Measurements from ENCODE around the gene FILIP1. TPM values are rescaled to one million over a fixed set of nuclear protein-coding genes. Genes with fewer than 3 reads are reported as not detected.

The FILIP1 gene
- total RNA-seq = 11.3 TPM

GRCh38 chr6:75493400-75494064, at the start of gene FILIP1:
Gene FILIP1, minus strand, starts transcription at chr6:75493800. Its CDS starts 78,828 bp downstream, at chr6:75414972.
- no peak for DNase-seq (ENCODE audit: low spot score)

- no peak for DNase-seq (ENCODE audit: low spot score)
Observed at GRCh38 chr6:75543311-75543710, 49.7 kb upstream of the FILIP1 start.

GRCh38 chr6:75539136-75539535, 45.5 kb upstream of the FILIP1 start:
- DNase-seq (ENCODE audit: low spot score) = no peak

- DNase-seq (ENCODE audit: low spot score) = no peak
Observed at GRCh38 chr6:75532521-75532920, 38.9 kb upstream of the FILIP1 start.

- no peak for DNase-seq (ENCODE audit: low spot score)
Observed at GRCh38 chr6:75531174-75531573, 37.6 kb upstream of the FILIP1 start.

GRCh38 chr6:75530696-75531095, 37.1 kb upstream of the FILIP1 start:
- DNase-seq (ENCODE audit: low spot score) = no peak

- no peak for DNase-seq (ENCODE audit: low spot score)
Observed at GRCh38 chr6:75528423-75528822, 34.8 kb upstream of the FILIP1 start.

- DNase-seq (ENCODE audit: low spot score) = peak; percentile 71
Observed at GRCh38 chr6:75526502-75527127, 33.0 kb upstream of the FILIP1 start.

- no peak for DNase-seq (ENCODE audit: low spot score)
Observed at GRCh38 chr6:75525682-75526081, 32.1 kb upstream of the FILIP1 start.

GRCh38 chr6:75524322-75524972, 30.8 kb upstream of the FILIP1 start:
- no peak for DNase-seq (ENCODE audit: low spot score)

GRCh38 chr6:75516757-75517156, 23.2 kb upstream of the FILIP1 start:
- no peak for DNase-seq (ENCODE audit: low spot score)

- DNase-seq (ENCODE audit: low spot score) = no peak
Observed at GRCh38 chr6:75512591-75512990, 19.0 kb upstream of the FILIP1 start.

GRCh38 chr6:75505424-75505823, 11.8 kb upstream of the FILIP1 start:
- no peak for DNase-seq (ENCODE audit: low spot score)

GRCh38 chr6:75504465-75505222, 11.0 kb upstream of the FILIP1 start:
- DNase-seq (ENCODE audit: low spot score) = no peak

- no peak for DNase-seq (ENCODE audit: low spot score)
Observed at GRCh38 chr6:75503291-75503690, 9.7 kb upstream of the FILIP1 start.

- DNase-seq (ENCODE audit: low spot score) = no peak
Observed at GRCh38 chr6:75502884-75503283, 9.3 kb upstream of the FILIP1 start.

GRCh38 chr6:75501756-75502155, 8.2 kb upstream of the FILIP1 start:
- DNase-seq (ENCODE audit: low spot score) = no peak

GRCh38 chr6:75499640-75500039, 6.0 kb upstream of the FILIP1 start:
- DNase-seq (ENCODE audit: low spot score) = no peak

GRCh38 chr6:75498862-75499261, 5.3 kb upstream of the FILIP1 start:
- no peak for DNase-seq (ENCODE audit: low spot score)

GRCh38 chr6:75497994-75498393, 4.4 kb upstream of the FILIP1 start:
- DNase-seq (ENCODE audit: low spot score) = no peak

GRCh38 chr6:75495011-75495410, 1.4 kb upstream of the FILIP1 start:
- DNase-seq (ENCODE audit: low spot score) = no peak

GRCh38 chr6:75494290-75494689, 690 bp upstream of the FILIP1 start:
- DNase-seq (ENCODE audit: low spot score) = no peak

Measured in ureter (tissue), 1 donor.